ENCODE results near the gene LRRC8A.

LRRC8A gene

DNA sequence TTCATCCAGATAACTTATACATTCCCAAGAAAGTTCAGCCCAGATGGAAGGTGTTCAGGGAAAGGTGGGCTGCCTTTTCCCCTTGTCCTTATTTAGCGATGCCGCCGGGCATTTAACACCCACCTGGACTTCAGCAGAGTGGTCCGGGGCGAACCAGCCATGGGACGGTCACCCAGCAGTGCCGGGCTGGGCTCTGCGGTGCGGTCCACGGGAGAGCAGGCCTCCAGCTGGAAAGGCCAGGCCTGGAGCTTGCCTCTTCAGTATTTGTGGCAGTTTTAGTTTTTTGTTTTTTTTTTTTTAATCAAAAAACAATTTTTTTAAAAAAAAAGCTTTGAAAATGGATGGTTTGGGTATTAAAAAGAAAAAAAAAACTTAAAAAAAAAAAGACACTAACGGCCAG, 34.8 kb downstream of the LRRC8A start:
- no peaks in the 10 kb centered on the region for H3F3A ChIP-seq (ENCODE audit: insufficient read depth, low read length)
- H3K9me3 ChIP-seq (ENCODE audit: low read length), result no peaks in the 10 kb centered on the region
- H2AFZ ChIP-seq (ENCODE audit: low read length), result no peak overlapping the region
- no peak overlapping the region for H3K4me2 ChIP-seq (ENCODE audit: low read length)
- H3K4me3 ChIP-seq (ENCODE audit: low read depth, low read length, poor library complexity, severe bottlenecking), result no peak overlapping the region
- no peaks in the 10 kb centered on the region for H3K79me2 ChIP-seq (ENCODE audit: insufficient read depth, low read length)
- H4K20me1 ChIP-seq (ENCODE audit: insufficient read depth, low read length), result no peaks in the 10 kb centered on the region
- TF ChIP-seq, protein P1, sequence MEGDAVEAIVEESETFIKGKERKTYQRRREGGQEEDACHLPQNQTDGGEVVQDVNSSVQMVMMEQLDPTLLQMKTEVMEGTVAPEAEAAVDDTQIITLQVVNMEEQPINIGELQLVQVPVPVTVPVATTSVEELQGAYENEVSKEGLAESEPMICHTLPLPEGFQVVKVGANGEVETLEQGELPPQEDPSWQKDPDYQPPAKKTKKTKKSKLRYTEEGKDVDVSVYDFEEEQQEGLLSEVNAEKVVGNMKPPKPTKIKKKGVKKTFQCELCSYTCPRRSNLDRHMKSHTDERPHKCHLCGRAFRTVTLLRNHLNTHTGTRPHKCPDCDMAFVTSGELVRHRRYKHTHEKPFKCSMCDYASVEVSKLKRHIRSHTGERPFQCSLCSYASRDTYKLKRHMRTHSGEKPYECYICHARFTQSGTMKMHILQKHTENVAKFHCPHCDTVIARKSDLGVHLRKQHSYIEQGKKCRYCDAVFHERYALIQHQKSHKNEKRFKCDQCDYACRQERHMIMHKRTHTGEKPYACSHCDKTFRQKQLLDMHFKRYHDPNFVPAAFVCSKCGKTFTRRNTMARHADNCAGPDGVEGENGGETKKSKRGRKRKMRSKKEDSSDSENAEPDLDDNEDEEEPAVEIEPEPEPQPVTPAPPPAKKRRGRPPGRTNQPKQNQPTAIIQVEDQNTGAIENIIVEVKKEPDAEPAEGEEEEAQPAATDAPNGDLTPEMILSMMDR (IDR thresholded peaks at IDR 0.05; ENCODE audit: low read length), result no peak
- no peak overlapping the region for H3K27ac ChIP-seq (ENCODE audit: low read depth, low read length, poor library complexity, severe bottlenecking)
- peaks cover 22% of the 10 kb centered on the region; the same call in 1 of the 2 replicates for H3K36me3 ChIP-seq (ENCODE audit: insufficient read depth, low read length)
- no peaks in the 10 kb centered on the region for H3K27me3 ChIP-seq (ENCODE audit: insufficient read depth, low read length)
- peaks cover 14% of the 10 kb centered on the region for H3K4me1 ChIP-seq (ENCODE audit: insufficient read depth, low read length, severe bottlenecking)
- no peaks in the 10 kb centered on the region for H3K9me2 ChIP-seq (ENCODE audit: low read depth, low read length)
- H3K9ac ChIP-seq (ENCODE audit: low read length), result no peak overlapping the region

DNA sequence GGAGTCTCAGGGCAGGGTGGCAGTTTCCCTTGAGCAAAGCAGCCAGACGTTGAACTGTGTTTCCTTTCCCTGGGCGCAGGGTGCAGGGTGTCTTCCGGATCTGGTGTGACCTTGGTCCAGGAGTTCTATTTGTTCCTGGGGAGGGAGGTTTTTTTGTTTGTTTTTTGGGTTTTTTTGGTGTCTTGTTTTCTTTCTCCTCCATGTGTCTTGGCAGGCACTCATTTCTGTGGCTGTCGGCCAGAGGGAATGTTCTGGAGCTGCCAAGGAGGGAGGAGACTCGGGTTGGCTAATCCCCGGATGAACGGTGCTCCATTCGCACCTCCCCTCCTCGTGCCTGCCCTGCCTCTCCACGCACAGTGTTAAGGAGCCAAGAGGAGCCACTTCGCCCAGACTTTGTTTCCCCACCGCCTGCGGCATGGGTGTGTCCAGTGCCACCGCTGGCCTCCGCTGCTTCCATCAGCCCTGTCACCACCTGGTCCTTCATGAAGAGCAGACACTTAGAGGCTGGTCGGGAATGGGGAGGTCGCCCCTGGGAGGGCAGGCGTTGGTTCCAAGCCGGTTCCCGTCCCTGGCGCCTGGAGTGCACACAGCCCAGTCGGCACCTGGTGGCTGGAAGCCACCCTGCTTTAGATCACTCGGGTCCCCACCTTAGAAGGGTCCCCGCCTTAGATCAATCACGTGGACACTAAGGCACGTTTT, 35.4 kb downstream of the LRRC8A start:
- H3F3A ChIP-seq (ENCODE audit: insufficient read depth, low read length), result no peaks in the 10 kb centered on the region
- H3K9ac ChIP-seq (ENCODE audit: low read length), result no peak overlapping the region
- peaks cover 20% of the 10 kb centered on the region for H3K4me1 ChIP-seq (ENCODE audit: insufficient read depth, low read length, severe bottlenecking)
- no peaks in the 10 kb centered on the region for H4K20me1 ChIP-seq (ENCODE audit: insufficient read depth, low read length)
- peaks cover 18% of the 10 kb centered on the region; the same call in 1 of the 2 replicates for H3K36me3 ChIP-seq (ENCODE audit: insufficient read depth, low read length)
- H3K4me2 ChIP-seq (ENCODE audit: low read length), result no peak overlapping the region
- no peaks in the 10 kb centered on the region for H3K9me3 ChIP-seq (ENCODE audit: low read length)
- TF ChIP-seq EZH2 (IDR thresholded peaks at IDR 0.05; ENCODE audit: borderline replicate concordance, low read length), result no peak
- TF ChIP-seq, protein P1 (IDR thresholded peaks at IDR 0.05; ENCODE audit: low read length), result no peak
- no peaks in the 10 kb centered on the region for H3K27me3 ChIP-seq (ENCODE audit: insufficient read depth, low read length)
- H3K79me2 ChIP-seq (ENCODE audit: insufficient read depth, low read length), result no peaks in the 10 kb centered on the region
- no peaks in the 10 kb centered on the region for H3K9me2 ChIP-seq (ENCODE audit: low read depth, low read length)
- no peak overlapping the region for H3K4me3 ChIP-seq (ENCODE audit: low read depth, low read length, poor library complexity, severe bottlenecking)
- no peak overlapping the region for H3K27ac ChIP-seq (ENCODE audit: low read depth, low read length, poor library complexity, severe bottlenecking)
- H2AFZ ChIP-seq (ENCODE audit: low read length), result no peak overlapping the region

DNA sequence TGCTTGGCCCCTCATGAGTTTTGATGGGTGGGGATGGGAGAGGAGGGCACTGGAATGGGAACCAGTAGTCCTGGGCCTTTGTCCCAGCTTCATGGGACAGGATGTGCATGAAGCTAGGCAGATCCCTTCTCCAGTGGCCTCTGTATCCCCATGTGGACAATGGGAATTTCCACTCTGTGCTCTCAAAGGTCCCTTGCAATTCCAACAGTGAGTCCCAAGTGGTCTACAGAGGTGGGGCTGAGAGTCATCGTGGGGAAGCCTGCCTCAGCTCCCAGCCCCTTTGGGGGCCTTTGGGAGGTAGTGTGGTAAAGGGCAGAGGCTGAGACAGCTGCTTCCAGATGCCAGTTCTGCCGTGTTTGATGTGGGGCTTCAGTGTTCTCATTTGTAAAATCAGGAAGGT, 37.0 kb downstream of the LRRC8A start:
- Histone ChIP-seq H3K27ac (ENCODE audit: low read depth, low read length, poor library complexity, severe bottlenecking) (no peak overlapping the region), H4K20me1 (ENCODE audit: insufficient read depth, low read length) (no peaks in the 10 kb centered on the region), H3K79me2 (ENCODE audit: insufficient read depth, low read length) (no peaks in the 10 kb centered on the region), H3K9ac (ENCODE audit: low read length) (no peak overlapping the region), H3K9me3 (ENCODE audit: low read length) (no peaks in the 10 kb centered on the region), H2AFZ (ENCODE audit: low read length) (no peak overlapping the region), H3K9me2 (ENCODE audit: low read depth, low read length) (no peaks in the 10 kb centered on the region), H3F3A (ENCODE audit: insufficient read depth, low read length) (no peaks in the 10 kb centered on the region), H3K27me3 (ENCODE audit: insufficient read depth, low read length) (no peaks in the 10 kb centered on the region), H3K4me1 (ENCODE audit: insufficient read depth, low read length, severe bottlenecking) (peaks cover 24% of the 10 kb centered on the region), H3K4me2 (ENCODE audit: low read length) (no peak overlapping the region), H3K36me3 (ENCODE audit: insufficient read depth, low read length) (peaks cover 18% of the 10 kb centered on the region; the same call in 1 of the 2 replicates), H3K4me3 (ENCODE audit: low read depth, low read length, poor library complexity, severe bottlenecking) (no peak overlapping the region)
- TF ChIP-seq EZH2 (IDR thresholded peaks at IDR 0.05; ENCODE audit: borderline replicate concordance, low read length), result no peak
- TF ChIP-seq, protein P1 (IDR thresholded peaks at IDR 0.05; ENCODE audit: low read length), result no peak
